Measurements from ENCODE around the gene GPX2.

Gene GPX2

DNA sequence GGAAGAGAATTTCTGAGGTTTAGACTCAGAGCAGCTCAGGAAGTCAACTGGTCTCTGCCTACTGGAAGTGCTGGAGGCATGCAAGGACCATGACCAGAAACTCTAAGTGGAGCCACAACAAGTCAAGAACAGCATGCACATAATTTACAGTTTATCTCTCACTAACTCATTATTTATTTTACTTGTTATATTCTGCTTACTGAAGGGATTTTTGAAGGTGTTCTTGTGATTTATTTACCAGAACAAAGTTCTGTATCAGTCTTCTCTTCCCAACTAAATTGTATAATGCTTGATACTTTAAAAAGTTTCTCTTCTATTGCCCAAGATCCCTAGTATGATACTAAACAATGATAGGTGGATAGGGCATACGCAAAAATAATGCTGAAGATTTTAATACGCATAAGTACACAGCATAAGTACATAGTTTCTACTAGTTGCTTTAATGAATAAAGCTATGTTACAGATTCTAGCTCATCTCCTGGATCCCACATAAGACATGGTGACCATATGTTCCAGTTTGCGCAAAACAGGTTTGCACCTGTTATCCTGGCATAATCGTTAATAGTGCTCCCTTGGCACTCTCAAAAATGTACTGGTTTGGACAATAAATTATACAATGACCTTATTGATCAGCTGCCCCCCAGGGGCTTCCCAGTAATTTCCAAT, 51.2 kb downstream of the GPX2 start:
- TF ChIP-seq, protein P1, sequence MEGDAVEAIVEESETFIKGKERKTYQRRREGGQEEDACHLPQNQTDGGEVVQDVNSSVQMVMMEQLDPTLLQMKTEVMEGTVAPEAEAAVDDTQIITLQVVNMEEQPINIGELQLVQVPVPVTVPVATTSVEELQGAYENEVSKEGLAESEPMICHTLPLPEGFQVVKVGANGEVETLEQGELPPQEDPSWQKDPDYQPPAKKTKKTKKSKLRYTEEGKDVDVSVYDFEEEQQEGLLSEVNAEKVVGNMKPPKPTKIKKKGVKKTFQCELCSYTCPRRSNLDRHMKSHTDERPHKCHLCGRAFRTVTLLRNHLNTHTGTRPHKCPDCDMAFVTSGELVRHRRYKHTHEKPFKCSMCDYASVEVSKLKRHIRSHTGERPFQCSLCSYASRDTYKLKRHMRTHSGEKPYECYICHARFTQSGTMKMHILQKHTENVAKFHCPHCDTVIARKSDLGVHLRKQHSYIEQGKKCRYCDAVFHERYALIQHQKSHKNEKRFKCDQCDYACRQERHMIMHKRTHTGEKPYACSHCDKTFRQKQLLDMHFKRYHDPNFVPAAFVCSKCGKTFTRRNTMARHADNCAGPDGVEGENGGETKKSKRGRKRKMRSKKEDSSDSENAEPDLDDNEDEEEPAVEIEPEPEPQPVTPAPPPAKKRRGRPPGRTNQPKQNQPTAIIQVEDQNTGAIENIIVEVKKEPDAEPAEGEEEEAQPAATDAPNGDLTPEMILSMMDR (IDR thresholded peaks at IDR 0.05; ENCODE audit: extremely low read depth, missing control alignments), result no peak
- DNase-seq (ENCODE audit: low spot score), result no peak

DNA sequence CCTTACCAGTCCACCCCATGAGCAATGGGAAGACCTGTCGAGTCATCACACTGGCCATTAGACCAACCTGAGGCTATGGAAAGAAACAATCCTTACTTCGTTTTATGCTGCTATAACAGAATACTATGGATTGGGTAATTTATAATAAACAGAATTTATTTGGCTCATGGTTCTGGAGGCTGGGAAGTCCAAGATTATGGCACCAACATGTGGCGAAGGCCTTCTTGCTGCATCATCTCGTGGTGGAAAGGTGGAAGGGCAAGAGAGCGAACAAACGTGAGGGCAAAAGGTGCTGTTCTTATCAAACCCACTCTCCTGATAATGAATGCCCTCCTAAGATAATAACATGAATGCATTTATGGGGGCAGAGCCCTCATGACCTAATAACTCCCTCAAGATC, 53.2 kb downstream of the GPX2 start:
- no peak for DNase-seq (ENCODE audit: low spot score)
- TF ChIP-seq, protein P1 (IDR thresholded peaks at IDR 0.05; ENCODE audit: extremely low read depth, missing control alignments), result no peak

Data from GM20000 (cell line).